RWPE1 (cell line): ENCODE data around the gene DZANK1.

Experiments
- CTCF ChIA-PET: fragments of 350-600 bp; sonication (Branson Sonifier 250); formaldehyde crosslinking; extraction: SDS; loops from one replicate; lab custom pipeline; 2021; lab: Yijun Ruan, JAX
- POLR2A ChIA-PET: fragments of 400-600 bp; formaldehyde crosslinking; extraction: SDS; loops from one replicate; lab custom pipeline; 2020; ENCODE audit warnings: antibody characterized with exemption; ENCODE audit not compliant: low non-redundant PET; lab: Yijun Ruan, JAX
- DNase-seq: peaks from one replicate; pipeline ENCODE4 v3.0.0; 2012; ENCODE audit warnings: low spot score
- H3K27ac ChIP-seq: fragments of 450-650 bp; 2 replicates; pipeline ENCODE4 v1.5.1; 2017
- TF ChIP-seq, protein P1 (sequence below): fragments of 450-650 bp; conservative IDR thresholded peaks from 2 replicates; pipeline ENCODE4 v1.5.1; 2017; ENCODE audit warnings: low read depth, mild to moderate bottlenecking

Gene DZANK1

DNA sequence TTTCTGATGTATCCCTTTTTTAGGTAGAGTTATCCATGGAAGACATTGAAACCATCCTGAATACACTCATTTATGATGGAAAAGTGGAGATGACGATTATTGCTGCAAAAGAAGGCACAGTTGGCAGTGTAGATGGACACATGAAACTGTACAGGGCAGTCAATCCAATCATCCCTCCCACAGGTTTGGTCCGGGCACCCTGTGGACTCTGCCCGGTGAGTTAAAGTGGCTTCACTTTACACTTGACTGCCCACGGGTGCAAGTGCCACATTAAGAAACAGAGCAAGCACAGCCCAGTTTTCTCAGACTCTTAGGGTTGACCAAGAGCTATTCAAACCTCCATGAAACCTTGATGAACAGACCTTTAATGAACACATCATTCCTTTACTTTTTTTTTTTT, 14.8 kb upstream of the DZANK1 start:
- TF ChIP-seq, protein P1, sequence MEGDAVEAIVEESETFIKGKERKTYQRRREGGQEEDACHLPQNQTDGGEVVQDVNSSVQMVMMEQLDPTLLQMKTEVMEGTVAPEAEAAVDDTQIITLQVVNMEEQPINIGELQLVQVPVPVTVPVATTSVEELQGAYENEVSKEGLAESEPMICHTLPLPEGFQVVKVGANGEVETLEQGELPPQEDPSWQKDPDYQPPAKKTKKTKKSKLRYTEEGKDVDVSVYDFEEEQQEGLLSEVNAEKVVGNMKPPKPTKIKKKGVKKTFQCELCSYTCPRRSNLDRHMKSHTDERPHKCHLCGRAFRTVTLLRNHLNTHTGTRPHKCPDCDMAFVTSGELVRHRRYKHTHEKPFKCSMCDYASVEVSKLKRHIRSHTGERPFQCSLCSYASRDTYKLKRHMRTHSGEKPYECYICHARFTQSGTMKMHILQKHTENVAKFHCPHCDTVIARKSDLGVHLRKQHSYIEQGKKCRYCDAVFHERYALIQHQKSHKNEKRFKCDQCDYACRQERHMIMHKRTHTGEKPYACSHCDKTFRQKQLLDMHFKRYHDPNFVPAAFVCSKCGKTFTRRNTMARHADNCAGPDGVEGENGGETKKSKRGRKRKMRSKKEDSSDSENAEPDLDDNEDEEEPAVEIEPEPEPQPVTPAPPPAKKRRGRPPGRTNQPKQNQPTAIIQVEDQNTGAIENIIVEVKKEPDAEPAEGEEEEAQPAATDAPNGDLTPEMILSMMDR, result no peak
- CTCF ChIA-PET, result no interaction called here
- POLR2A ChIA-PET, result no interaction called here
- no peak for DNase-seq
- H3K27ac ChIP-seq, result no peak overlapping the region

DNA sequence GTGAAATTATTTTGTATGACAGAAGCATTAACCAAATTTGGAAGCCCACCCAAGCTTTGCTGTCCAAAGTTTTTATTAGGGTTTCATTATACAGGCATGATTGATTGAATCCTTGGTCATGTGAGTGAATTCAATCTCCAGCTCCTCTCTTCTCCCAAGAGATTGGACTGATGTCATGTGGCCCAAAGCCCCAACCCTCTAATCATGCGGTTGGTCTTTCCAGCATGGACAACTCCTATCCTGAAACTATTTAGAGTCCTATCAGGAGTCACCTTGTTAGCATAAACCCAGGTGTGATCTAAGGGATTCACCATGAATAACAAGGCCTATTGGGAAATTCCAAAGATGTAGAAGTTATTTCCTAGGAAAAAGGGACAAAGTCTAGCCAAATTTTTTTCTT, 11.0 kb upstream of the DZANK1 start:
- CTCF ChIA-PET, result no interaction called here
- TF ChIP-seq, protein P1, result no peak
- DNase-seq, result no peak
- H3K27ac ChIP-seq, result no peak overlapping the region
- POLR2A ChIA-PET, result no interaction called here

DNA sequence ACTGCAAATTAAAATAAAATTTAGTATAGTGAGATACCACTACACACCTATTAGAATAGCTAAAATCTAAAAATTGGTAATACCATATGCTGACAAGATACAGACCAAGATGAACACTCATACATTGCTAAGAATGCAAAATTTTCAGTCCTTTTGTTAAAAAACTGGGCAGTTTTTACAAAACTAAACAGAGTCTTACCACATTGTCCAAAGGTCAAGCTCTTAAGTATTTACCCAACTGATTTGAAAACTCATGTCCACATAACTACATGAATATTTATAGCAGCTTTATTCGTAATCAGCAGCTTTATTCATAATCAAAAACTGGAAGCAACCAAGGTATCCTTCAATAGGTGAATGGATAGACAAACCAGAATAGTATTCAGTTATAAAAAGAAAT, 10.4 kb upstream of the DZANK1 start:
- TF ChIP-seq, protein P1, result no peak
- H3K27ac ChIP-seq, result no peak overlapping the region
- DNase-seq, result no peak
- POLR2A ChIA-PET, result no interaction called here
- CTCF ChIA-PET, result no interaction called here

DNA sequence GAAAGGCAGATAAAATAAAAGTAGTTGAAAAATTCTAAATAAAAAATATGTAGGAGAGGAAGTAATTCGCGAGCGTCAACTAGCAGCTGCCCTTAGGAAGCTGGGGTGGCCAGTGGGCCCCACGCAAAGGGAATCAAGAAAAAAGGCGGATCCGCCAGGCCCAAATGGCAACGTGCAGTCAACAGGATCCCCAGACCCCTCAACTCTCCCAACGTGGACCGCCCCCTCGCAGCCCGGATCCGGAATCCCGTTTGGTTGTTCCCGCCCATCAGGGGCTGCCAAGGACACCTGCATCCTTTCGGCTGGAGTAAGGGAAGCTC, 296 bp downstream of the DZANK1 start:
- TF ChIP-seq, protein P1, result no peak
- ChIA-PET POLR2A (no interaction called here), CTCF (interaction anchor here (0.7 kb wide), 1 partner anchor 30 kb away, joined by 3 read pairs; no protein-coding TSS in a partner anchor)
- no peak for DNase-seq
- peak overlapping the region; percentile 89 for H3K27ac ChIP-seq

DNA sequence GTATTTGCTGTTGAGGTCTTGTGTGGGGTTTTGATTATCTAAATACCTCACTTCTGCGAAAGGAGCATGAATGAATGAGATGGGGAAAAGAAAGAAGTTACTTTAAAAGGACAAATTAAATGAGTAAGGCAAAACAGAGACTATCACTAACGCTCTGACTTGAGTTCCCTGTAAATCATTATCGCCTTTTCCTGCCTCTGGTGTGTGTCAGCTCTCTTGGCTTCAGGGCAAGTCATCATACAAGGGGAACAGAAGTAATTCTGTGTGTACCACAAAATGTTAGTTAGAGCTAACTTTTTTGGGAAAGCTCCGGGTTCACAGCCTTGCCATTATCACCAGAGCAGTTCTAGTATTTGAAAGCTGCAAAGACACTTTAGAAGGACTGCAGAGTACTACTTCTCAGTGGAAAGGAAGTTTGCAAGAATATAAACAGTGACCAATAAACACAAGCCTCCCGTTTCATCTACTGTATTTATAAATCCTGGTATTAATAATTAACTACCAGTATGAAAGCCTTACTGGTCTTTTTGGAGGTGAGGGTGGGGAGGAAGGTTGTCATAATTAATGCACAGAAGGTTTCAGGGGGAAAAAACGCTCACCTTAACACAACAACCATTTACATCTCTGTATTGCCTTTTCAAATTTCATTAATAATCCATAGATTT, 1.2 kb downstream of the DZANK1 start:
- DNase-seq, result no peak
- H3K27ac ChIP-seq, result no peak overlapping the region
- ChIA-PET POLR2A (no interaction called here), CTCF (interaction anchor here (0.5 kb wide), 1 partner anchor 170 kb away, joined by 3 read pairs; no protein-coding TSS in a partner anchor)
- TF ChIP-seq, protein P1, result no peak

DNA sequence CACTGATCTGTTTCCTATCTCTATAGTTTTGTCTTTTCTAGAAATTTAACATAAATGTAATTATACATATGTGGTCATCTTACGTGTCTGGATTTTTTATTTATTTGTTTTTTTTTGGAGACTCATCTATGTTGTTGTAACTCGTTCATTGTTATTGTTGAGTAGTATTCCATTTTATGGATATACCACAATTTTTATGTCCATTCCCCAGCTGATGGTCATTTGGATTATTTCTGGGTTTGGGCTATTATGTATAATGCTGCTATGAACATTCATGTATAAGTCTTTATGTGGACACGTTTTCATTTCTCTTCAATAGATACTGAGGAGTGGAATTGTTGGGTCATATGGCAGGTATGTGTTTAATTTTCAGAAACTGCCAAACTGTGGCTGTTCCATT, 10.2 kb downstream of the DZANK1 start:
- ChIA-PET POLR2A (no interaction called here), CTCF (no interaction called here)
- TF ChIP-seq, protein P1, result no peak
- no peak overlapping the region for H3K27ac ChIP-seq
- DNase-seq, result no peak
